ENCODE measurements around the gene FIGN. TPM values are rescaled to one million over a fixed set of nuclear protein-coding genes. Genes with fewer than 3 reads are reported as not detected.

The FIGN gene
- total and polyA plus RNA-seq, 2 of the 13 experiments (the other 11 are each of a cell fraction or from before 2014, with no cell fraction given) = 6.6 to 6.7 TPM

GRCh38 chr2:163613266-163613731 is 122.5 kb downstream of the FIGN start:
- intact Hi-C loops (cut with micrococcal nuclease; ENCODE audit: unreplicated experiment) = no loop called here
- no peak for TF ChIP-seq SOX6 (IDR thresholded peaks at IDR 0.05)
- TF ChIP-seq SOX6 (CRISPR knock-in tag; IDR thresholded peaks at IDR 0.05) = no peak
- TF ChIP-seq ZNF431 (CRISPR knock-in tag; IDR thresholded peaks at IDR 0.05; ENCODE audit: borderline replicate concordance, low read depth) = no peak
- TF ChIP-seq HES4 (CRISPR knock-in tag; IDR thresholded peaks at IDR 0.05; ENCODE audit: borderline replicate concordance) = no peak
- TF ChIP-seq ZMYM3 (CRISPR knock-in tag; IDR thresholded peaks at IDR 0.05) = no peak
- no peak for TF ChIP-seq SNAPC4 (CRISPR knock-in tag; IDR thresholded peaks at IDR 0.05)
- no peak for TF ChIP-seq ZBTB7B (CRISPR knock-in tag; IDR thresholded peaks at IDR 0.05)
- no peak for TF ChIP-seq PLSCR1 (CRISPR knock-in tag; IDR thresholded peaks at IDR 0.05; ENCODE audit: borderline replicate concordance)
- TF ChIP-seq AGO2 (optimal IDR thresholded peaks at IDR 0.05; ENCODE audit: low read depth, low read length) = no peak
- TF ChIP-seq PCBP2 (optimal IDR thresholded peaks at IDR 0.05; ENCODE audit: low read depth, low read length, poor library complexity, severe bottlenecking) = no peak
- no peak for TF ChIP-seq ZNF432 (CRISPR knock-in tag; IDR thresholded peaks at IDR 0.05; ENCODE audit: borderline replicate concordance)
- no peak for TF ChIP-seq EP300 (IDR thresholded peaks at IDR 0.05; ENCODE audit: low read depth in 2 of 2, low read length in 2 of 2)
- no peak for TF ChIP-seq EP300 (CRISPR knock-in tag; IDR thresholded peaks at IDR 0.05; ENCODE audit: borderline replicate concordance)
- no peak for TF ChIP-seq MXD3 (CRISPR knock-in tag; IDR thresholded peaks at IDR 0.05)
- ATAC-seq = no peak

More at GRCh38 chr2:163613266-163613731, 122.5 kb downstream of the FIGN start:
- no peak overlapping the region for H3K27ac ChIP-seq (ENCODE audit: extremely low read length, insufficient read depth, low read length)
- FAIRE-seq (no peak), DNase-seq (ENCODE audit: low spot score) (no peak)
- H3K27me3 ChIP-seq (ENCODE audit: control insufficient read depth in 1 of 2, insufficient read depth in 2 of 2, low read length in 2 of 2) = no peaks in the 10 kb centered on the region
- H3K4me3 ChIP-seq (replicated peaks in 1 of 3; ENCODE audit: insufficient read depth in 1 of 3, low read depth in 2 of 3, low read length in 3 of 3) = no peak overlapping the region
- H3K9ac ChIP-seq (ENCODE audit: insufficient read depth, low read depth, low read length) = no peak overlapping the region
- POLR2A ChIA-PET = no interaction called here
- H4K20me1 ChIP-seq (ENCODE audit: insufficient read depth, low read length) = no peaks in the 10 kb centered on the region
- peaks cover 11 to 19% of the 10 kb centered on the region in 2 experiments; a peak in 4 of 5 replicates for H3K36me3 ChIP-seq (replicated peaks in 1 of 2; ENCODE audit: control insufficient read depth in 1 of 2, insufficient read depth in 2 of 2, low read length in 2 of 2)
- no peak overlapping the region for H2AFZ ChIP-seq (ENCODE audit: low read length)
- H3K4me2 ChIP-seq (ENCODE audit: low read depth, low read length) = no peak overlapping the region
- H3K4me1 ChIP-seq (ENCODE audit: insufficient read depth, low read length) = no peaks in the 10 kb centered on the region
- CTCF ChIA-PET (ENCODE audit: low intra/inter-chr PET ratio, low total read pairs) = no interaction called here
- H3K9me3 ChIP-seq (ENCODE audit: low read length) = no peaks in the 10 kb centered on the region
- in situ Hi-C loops (cut with HindIII; ENCODE audit: extremely low pct_ligation_motif_present, low pct_unique_long_range_greater_than_20kb) = no loop called here
- 98% methylated on average over 3 of the region's 3 CpGs for WGBS (ENCODE audit: low lambda C conversion rate)
- no TSS peak for BruUV-seq (replicated peaks)
- no peaks in the 10 kb centered on the region for H3K79me2 ChIP-seq (ENCODE audit: insufficient read depth, low read length)

All from HepG2 (cell line).